PFSK-1 (cell line): ENCODE results near the gene PRRG3.

Source experiments
- POLR2AphosphoS5 ChIP-seq: IDR thresholded peaks from 2 replicates; pipeline ENCODE4 v1.6.1; 2012; ENCODE audit warnings: low read depth, mild to moderate bottlenecking, control low read depth, low read length, moderate library complexity
- REST ChIP-seq, 2 experiments: IDR thresholded peaks; 2 replicates each; pipeline versions ENCODE4 v1.6.1 to v1.8.0; 2011 to 2012; ENCODE audit warnings: low read depth in 2 of 2, low read length in 2 of 2, control low read depth in 1 of 2, inconsistent platforms in 1 of 2, mild to moderate bottlenecking in 1 of 2, moderate library complexity in 1 of 2; ENCODE audit not compliant: insufficient read depth in 1 of 2

GRCh38 chrX:151746502-151746901 is 51.2 kb downstream of the PRRG3 start:
- TF ChIP-seq POLR2AphosphoS5 (no peak), REST (IDR thresholded peaks at IDR 0.05; ENCODE audit: insufficient read depth in 1 of 2, low read depth in 2 of 2, low read length in 2 of 2) (no peak)
